IMR-90 (cell line): ENCODE measurements around the gene CD244. TPM values are rescaled to one million over a fixed set of nuclear protein-coding genes. Genes with fewer than 3 reads are reported as not detected.

ENCODE experiments used
- ATAC-seq: fragments of 200-7000 bp; cut with Tn5 transposase; 2 replicates; pipeline ENCODE4 v1.9.1; 2020; ENCODE audit warnings: low read depth, mild to moderate bottlenecking, moderate library complexity
- BruUV-seq: library from RNA; stranded (reverse); fragments of 400-500 nt; replicated peaks from 2 replicates; lab custom pipeline; 2021; lab: Mats Ljungman, UMichigan
- CTCF ChIA-PET: fragments of 300-600 bp; formaldehyde crosslinking; extraction: SDS; loops from one replicate; lab custom pipeline; 2021; ENCODE audit warnings: antibody characterized with exemption; lab: Yijun Ruan, JAX
- POLR2A ChIA-PET: fragments of 300-600 bp; sonication (Branson Sonifier 250); formaldehyde crosslinking; loops from one replicate; lab custom pipeline; 2022; ENCODE audit warnings: antibody characterized with exemption; ENCODE audit not compliant: unreplicated experiment; lab: Charles Lee
- DNase-seq: peaks from one replicate; pipeline ENCODE4 v3.0.0; 2013
- H2AFZ ChIP-seq: replicated peaks from 2 replicates; pipeline ENCODE3; 2013; ENCODE audit warnings: low read length, mild to moderate bottlenecking; ENCODE audit not compliant: poor library complexity
- H2AK5ac ChIP-seq: 2 replicates; pipeline ENCODE4 v1.6.1; 2013; ENCODE audit warnings: low read depth, low read length, inconsistent platforms
- H2AK9ac ChIP-seq: replicated peaks from 2 replicates; pipeline ENCODE3; 2013; ENCODE audit warnings: mild to moderate bottlenecking, low read depth, low read length, moderate library complexity; ENCODE audit not compliant: poor library complexity
- H2BK120ac ChIP-seq: 2 replicates; pipeline ENCODE4 v1.6.1; 2013; ENCODE audit warnings: low read depth, low read length, inconsistent platforms
- H2BK15ac ChIP-seq: 3 replicates; pipeline ENCODE4 v1.6.1; 2013; ENCODE audit warnings: low read depth, low read length, inconsistent platforms
- H2BK20ac ChIP-seq: 2 replicates; pipeline ENCODE4 v1.6.1; 2013; ENCODE audit warnings: low read depth, mild to moderate bottlenecking, inconsistent platforms, low read length, moderate library complexity
- H2BK5ac ChIP-seq: 2 replicates; pipeline ENCODE4 v1.6.1; 2013; ENCODE audit warnings: mild to moderate bottlenecking, low read depth, low read length, inconsistent platforms; ENCODE audit not compliant: poor library complexity, severe bottlenecking
- H3K14ac ChIP-seq: replicated peaks from 2 replicates; pipeline ENCODE4 v1.6.1; 2013; ENCODE audit warnings: low read depth, low read length, inconsistent platforms
- H3K18ac ChIP-seq: 2 replicates; pipeline ENCODE4 v1.6.1; 2013; ENCODE audit warnings: low read depth, low read length, control low read depth
- H3K23ac ChIP-seq: 2 replicates; pipeline ENCODE4 v1.6.1; 2013; ENCODE audit warnings: low read depth, low read length, inconsistent platforms
- H3K27ac ChIP-seq: 2 replicates; pipeline ENCODE4 v1.5.1; 2013; ENCODE audit warnings: mild to moderate bottlenecking, control low read depth, low read length; ENCODE audit not compliant: insufficient read depth
- H3K27me3 ChIP-seq: 2 replicates; pipeline ENCODE4 v1.6.1; 2013; ENCODE audit warnings: low read length; ENCODE audit not compliant: control insufficient read depth, insufficient read depth
- H3K36me3 ChIP-seq: 2 replicates; pipeline ENCODE4 v1.6.1; 2013; ENCODE audit warnings: low read length, mixed read lengths; ENCODE audit not compliant: control insufficient read depth, insufficient read depth
- H3K4ac ChIP-seq: 2 replicates; pipeline ENCODE4 v1.6.1; 2013; ENCODE audit warnings: low read depth, low read length, inconsistent platforms
- H3K4me1 ChIP-seq: 2 replicates; pipeline ENCODE4 v1.6.1; 2013; ENCODE audit warnings: low read length, mixed read lengths; ENCODE audit not compliant: control insufficient read depth, insufficient read depth
- H3K4me2 ChIP-seq: 2 replicates; pipeline ENCODE4 v1.6.1; 2013; ENCODE audit warnings: low read depth, mild to moderate bottlenecking, control low read depth, low read length, moderate library complexity
- H3K4me3 ChIP-seq: 2 replicates; pipeline ENCODE4 v1.5.1; 2013; ENCODE audit warnings: low read depth, mild to moderate bottlenecking, control low read depth, low read length, moderate library complexity; ENCODE audit not compliant: insufficient read depth
- H3K56ac ChIP-seq: 2 replicates; pipeline ENCODE4 v1.6.1; 2013; ENCODE audit warnings: low read length, inconsistent platforms; ENCODE audit not compliant: insufficient read depth; ENCODE audit errors: extremely low read depth
- H3K79me1 ChIP-seq, 2 experiments: 2 replicates each; pipeline ENCODE4 v1.6.1; 2013; ENCODE audit warnings: low read length in 2 of 2, inconsistent platforms in 1 of 2, low read depth in 1 of 2
- H3K9ac ChIP-seq: 2 replicates; pipeline ENCODE4 v1.6.1; 2013; ENCODE audit warnings: low read depth, low read length, control low read depth
- H3K9me1 ChIP-seq: 2 replicates; pipeline ENCODE4 v1.6.1; 2013; ENCODE audit warnings: low read length, inconsistent platforms; ENCODE audit not compliant: insufficient read depth
- H3K9me3 ChIP-seq: 2 replicates; pipeline ENCODE4 v1.6.1; 2013; ENCODE audit warnings: low read length; ENCODE audit not compliant: control insufficient read depth, insufficient read depth
- H4K20me1 ChIP-seq: 2 replicates; pipeline ENCODE4 v1.6.1; 2013; ENCODE audit warnings: low read length, inconsistent platforms; ENCODE audit not compliant: insufficient read depth
- H4K5ac ChIP-seq: 2 replicates; pipeline ENCODE4 v1.6.1; 2013; ENCODE audit warnings: mild to moderate bottlenecking, low read depth, low read length, control low read depth
- H4K8ac ChIP-seq, 2 experiments: 2 replicates each; pipeline ENCODE4 v1.6.1; 2013; ENCODE audit warnings: low read depth in 2 of 2, low read length in 2 of 2, control low read depth in 1 of 2, inconsistent platforms in 1 of 2
- H4K91ac ChIP-seq: 2 replicates; pipeline ENCODE4 v1.6.1; 2013; ENCODE audit warnings: low read depth, low read length, inconsistent platforms; ENCODE audit not compliant: insufficient read depth
- BHLHE40 ChIP-seq: fragments of 150-350 bp; IDR thresholded peaks from 2 replicates; pipeline ENCODE4 v1.6.1; 2016; ENCODE audit warnings: mild to moderate bottlenecking, low read depth, low read length
- CTCF ChIP-seq: conservative IDR thresholded peaks from 2 replicates; pipeline ENCODE4 v1.5.1; 2012; ENCODE audit warnings: mild to moderate bottlenecking, low read depth, low read length, improper control_type of control experiment
- ELK1 ChIP-seq: fragments of 150-350 bp; IDR thresholded peaks from 2 replicates; pipeline ENCODE4 v1.6.1; 2016; ENCODE audit warnings: low read depth, mild to moderate bottlenecking, low read length, moderate library complexity, borderline replicate concordance
- FOS ChIP-seq: fragments of 150-350 bp; IDR thresholded peaks from 2 replicates; pipeline ENCODE4 v1.6.1; 2016; ENCODE audit warnings: low read depth, low read length
- MAZ ChIP-seq: IDR thresholded peaks from 2 replicates; pipeline ENCODE4 v1.6.1; 2012; ENCODE audit warnings: low read depth, mild to moderate bottlenecking, low read length, improper control_type of control experiment, moderate library complexity, borderline replicate concordance
- MXI1 ChIP-seq: IDR thresholded peaks from 2 replicates; pipeline ENCODE4 v1.6.1; 2012; ENCODE audit warnings: low read depth, mild to moderate bottlenecking, low read length, moderate library complexity, borderline replicate concordance
- RFX5 ChIP-seq: IDR thresholded peaks from 2 replicates; pipeline ENCODE4 v1.8.0; 2012; ENCODE audit warnings: low read depth, mild to moderate bottlenecking, low read length, moderate library complexity
- SMC3 ChIP-seq: fragments of 150-350 bp; IDR thresholded peaks from 2 replicates; pipeline ENCODE4 v1.6.1; 2016; ENCODE audit warnings: low read depth, mild to moderate bottlenecking, antibody characterized with exemption, low read length, moderate library complexity
- USF2 ChIP-seq: fragments of 150-350 bp; IDR thresholded peaks from 2 replicates; pipeline ENCODE4 v1.6.1; 2017; ENCODE audit warnings: mild to moderate bottlenecking, antibody characterized with exemption, low read length, low read depth
- WGBS, 2 experiments: methylation state at CpG; one replicate each; pipeline versions ENCODE4 v1.1.5 to v1.1.7; 2013; ENCODE audit warnings: missing lambda C conversion rate in 2 of 2; ENCODE audit not compliant: insufficient read length in 1 of 2; ENCODE audit errors: extremely low coverage in 2 of 2; 5-methylcytosine and 5-hydroxymethylcytosine counted together
- dilution Hi-C: fragments of 300-500 bp; cut with HindIII; formaldehyde crosslinking; loops from one replicate; pipeline ENCODE4 v1.14.3; 2018; ENCODE audit warnings: low sequenced_read_pairs; ENCODE audit not compliant: unreplicated experiment
- in situ Hi-C: fragments of 300-500 bp; cut with MboI; formaldehyde crosslinking; loops from 3 replicates; pipeline ENCODE4 v1.14.3; 2019; ENCODE audit warnings: low sequenced_read_pairs, inconsistent platforms, mixed read lengths
- intact Hi-C: fragments of 100-400 bp; cut with micrococcal nuclease; formaldehyde crosslinking; loops from 2 replicates; pipeline ENCODE4 v1.10.0; 2022
- polyA plus RNA-seq, 3 experiments: library from polyadenylated mRNA; depleted of rRNA; stranded (reverse); fragments of >200 nt; gene quantifications; 2 replicates each; pipeline ENCODE4 v1.2.3, GENCODE V29; 2012; ENCODE audit warnings: low replicate concordance in 1 of 3
- total RNA-seq: library from RNA; depleted of rRNA; stranded (reverse); fragments of >200 nt; gene quantifications from 2 replicates; pipeline ENCODE4 v1.2.3, GENCODE V29; 2012

Gene CD244
- total and polyA plus RNA-seq, 2 of the 4 experiments (the other 2 are of a cell fraction), result not detected

GRCh38 chr1:160800645-160801408, 61.9 kb downstream of the CD244 start:
- Histone ChIP-seq H3K4me2 (no peak overlapping the region), H4K20me1 (no peaks in the 10 kb centered on the region), H3K4me3 (no peak overlapping the region), H2AK9ac (no peak overlapping the region), H3K9ac (no peak overlapping the region), H2BK15ac (no peak overlapping the region), H3K79me1 (no peaks in the 10 kb centered on the region), H3K56ac (no peak overlapping the region), H3K23ac (no peak overlapping the region), H4K91ac (no peak overlapping the region), H2BK5ac (no peak overlapping the region), H3K18ac (no peak overlapping the region), H2BK20ac (no peak overlapping the region), H3K4ac (no peak overlapping the region), H2AFZ (no peak overlapping the region), H3K9me3 (no peaks in the 10 kb centered on the region), H3K9me1 (no peaks in the 10 kb centered on the region), H4K5ac (no peak overlapping the region), H4K8ac (no peak overlapping the region), H3K27me3 (no peaks in the 10 kb centered on the region), H3K36me3 (no peaks in the 10 kb centered on the region), H3K27ac (no peak overlapping the region), H2BK120ac (no peak overlapping the region), H3K14ac (no peak overlapping the region), H2AK5ac (no peak overlapping the region), H3K4me1 (no peaks in the 10 kb centered on the region)
- CTCF ChIA-PET, result no interaction called here
- in situ Hi-C loops, result no loop called here
- ATAC-seq (no peak), DNase-seq (no peak)
- BruUV-seq, result no TSS peak
- WGBS, 2 experiments, result no CpG with 5 or more reads among the region's 4 CpGs
- POLR2A ChIA-PET, result no interaction called here
- dilution Hi-C loops, result no loop called here
- intact Hi-C loops, result no loop called here
- TF ChIP-seq CTCF (no peak), SMC3 (no peak), FOS (no peak), USF2 (no peak), ELK1 (no peak), RFX5 (no peak), BHLHE40 (no peak), MXI1 (no peak), MAZ (no peak)
